ENCODE data around the gene TSNAX.
A peak's percentile ranks its signal among the peaks of the same experiment; 100 is the strongest.
"Not testable (repeated sequence)": the region's sequence is repeated elsewhere in the genome, so short reads cannot be mapped to it uniquely, and the experiment has no call there.

TSNAX gene, protein sequence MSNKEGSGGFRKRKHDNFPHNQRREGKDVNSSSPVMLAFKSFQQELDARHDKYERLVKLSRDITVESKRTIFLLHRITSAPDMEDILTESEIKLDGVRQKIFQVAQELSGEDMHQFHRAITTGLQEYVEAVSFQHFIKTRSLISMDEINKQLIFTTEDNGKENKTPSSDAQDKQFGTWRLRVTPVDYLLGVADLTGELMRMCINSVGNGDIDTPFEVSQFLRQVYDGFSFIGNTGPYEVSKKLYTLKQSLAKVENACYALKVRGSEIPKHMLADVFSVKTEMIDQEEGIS

DNA sequence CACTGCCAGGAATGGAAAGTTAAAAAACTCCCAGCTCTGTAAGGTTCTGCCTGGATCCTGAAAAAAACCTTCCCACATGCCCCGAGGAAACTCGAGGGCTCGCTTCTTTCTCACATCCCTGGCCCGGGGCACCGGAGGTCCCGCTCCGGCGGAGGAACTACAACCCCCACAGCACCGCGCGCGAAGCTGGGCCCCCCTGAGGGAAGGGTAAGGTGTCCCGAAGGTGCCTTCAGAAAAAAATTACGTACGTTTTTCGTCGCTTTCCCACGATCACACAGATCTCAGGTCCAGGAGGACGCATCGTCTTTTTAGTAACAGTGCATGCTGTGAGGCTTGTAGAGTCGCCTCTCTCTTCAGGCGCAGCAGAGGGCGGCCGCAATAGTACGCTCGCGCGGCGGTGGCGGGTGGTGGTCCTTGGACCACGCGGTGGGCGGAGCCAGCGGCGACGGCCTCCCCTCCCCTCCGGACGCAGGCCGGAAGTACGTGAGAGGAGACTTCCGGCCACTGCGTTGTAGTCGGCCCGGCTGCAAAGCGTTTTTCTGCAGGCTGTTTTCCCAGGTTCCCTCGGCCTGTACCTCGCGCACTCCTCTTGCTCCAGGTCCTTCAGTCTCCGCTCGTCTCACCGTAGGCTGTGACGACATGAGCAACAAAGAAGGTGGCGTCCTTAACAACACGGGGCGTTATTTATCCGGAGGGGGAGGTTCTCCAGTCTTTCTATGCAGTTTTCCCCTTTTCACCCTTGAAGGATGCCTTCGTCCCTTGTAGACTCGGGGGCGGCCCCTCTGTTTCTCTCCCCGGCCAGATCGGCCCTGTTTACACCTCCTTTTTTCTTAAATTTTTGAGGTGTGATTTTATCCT is at the start of gene TSNAX:
TSNAX (plus strand) TSS at position 498 of the 858 bp plus-strand sequence; CDS start at position 640, 142 bp downstream.
- DNase-seq, result peak; percentile 87 to 92

DNA sequence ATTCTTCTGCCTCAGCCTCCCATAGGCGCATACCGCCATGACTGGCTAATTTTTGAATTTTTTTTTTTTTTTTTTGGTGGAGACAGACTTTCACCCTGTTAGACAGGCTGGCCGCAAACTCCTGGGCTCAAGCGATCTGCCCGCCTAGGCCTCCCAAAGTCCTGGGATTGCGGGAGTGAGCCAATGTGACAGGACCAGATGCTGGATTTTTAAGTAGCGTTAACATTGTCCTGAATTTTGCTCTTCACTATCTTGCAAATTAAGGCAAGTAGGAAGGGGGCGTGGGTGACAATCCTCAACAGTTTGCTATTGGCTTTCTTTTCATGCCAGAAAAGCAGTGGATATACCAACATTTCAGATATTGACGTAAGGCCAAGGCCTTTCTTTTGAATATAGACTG is 49.7 kb upstream of the TSNAX start:
- DNase-seq, result no peak

DNA sequence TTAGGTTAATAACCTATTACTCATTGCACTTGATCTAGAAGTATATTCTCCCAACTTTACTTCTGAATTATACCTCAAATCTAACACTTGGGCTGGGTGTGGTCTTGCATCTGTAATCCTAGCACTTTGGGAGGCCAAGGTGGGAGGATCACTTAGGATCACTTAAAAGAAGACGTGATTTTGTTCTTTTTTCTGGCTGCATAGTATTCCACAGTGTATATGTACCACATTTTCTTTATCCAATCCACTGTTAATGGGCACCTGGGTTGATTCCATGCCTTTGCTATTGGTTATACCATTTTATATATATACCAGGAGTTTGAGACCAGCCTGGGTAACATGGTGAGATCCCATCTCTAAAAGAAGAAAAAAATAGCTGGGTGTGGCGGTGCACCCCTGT is 48.5 kb upstream of the TSNAX start:
- DNase-seq, result no peak

DNA sequence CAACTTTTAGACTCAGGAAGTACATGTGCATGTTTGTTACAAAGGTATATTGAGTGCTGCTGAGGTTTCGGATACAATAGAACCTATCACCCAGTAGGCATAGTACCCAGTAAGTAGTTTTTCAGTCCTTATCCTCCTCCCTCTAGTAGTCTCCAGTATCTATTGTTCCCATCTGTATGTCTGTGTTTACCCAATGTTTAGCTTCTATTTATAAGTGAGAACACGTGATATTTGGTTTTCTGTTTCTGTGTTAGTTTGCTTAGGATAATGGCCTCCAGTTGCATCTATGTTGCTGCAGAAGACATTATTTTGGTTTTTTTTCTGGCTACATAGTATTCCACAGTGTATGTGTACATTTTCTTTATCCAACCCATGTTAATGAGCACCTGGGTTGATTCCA is 47.2 kb upstream of the TSNAX start:
- no peak for DNase-seq

DNA sequence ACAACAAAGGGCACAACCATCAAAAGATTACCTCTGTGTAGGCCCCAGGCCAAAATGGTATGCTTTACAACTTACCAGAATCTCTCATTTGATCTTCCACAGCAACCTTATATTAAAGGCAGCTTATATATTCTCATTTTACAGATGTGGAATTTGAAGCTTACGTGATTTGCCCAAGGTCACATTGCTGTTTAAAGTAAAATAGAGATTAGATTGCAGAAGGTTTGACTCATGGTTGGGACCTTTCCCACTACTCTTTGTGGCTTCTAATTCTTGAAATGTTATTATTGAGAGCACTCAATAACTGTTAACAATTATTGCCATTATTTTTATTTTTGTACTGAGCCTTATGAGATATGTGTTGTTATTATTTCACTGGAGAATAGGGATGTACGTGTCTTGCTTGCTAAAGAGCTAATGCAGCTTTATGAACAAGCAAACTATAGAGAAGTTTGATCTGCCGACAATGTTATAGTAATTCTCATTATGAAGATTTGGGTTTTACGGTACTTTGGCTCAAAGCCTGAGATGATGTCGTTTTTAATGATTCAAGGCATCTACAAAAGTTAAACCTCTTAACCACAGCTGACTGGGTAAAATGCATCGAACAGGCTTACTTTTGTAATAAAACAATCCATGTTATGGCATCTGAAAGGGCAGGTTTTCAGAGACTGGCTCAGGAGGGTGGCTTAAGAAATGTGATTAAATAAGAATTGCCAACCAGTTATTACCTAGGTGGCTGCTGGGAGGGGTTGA is 43.3 kb upstream of the TSNAX start:
- DNase-seq, result no peak

DNA sequence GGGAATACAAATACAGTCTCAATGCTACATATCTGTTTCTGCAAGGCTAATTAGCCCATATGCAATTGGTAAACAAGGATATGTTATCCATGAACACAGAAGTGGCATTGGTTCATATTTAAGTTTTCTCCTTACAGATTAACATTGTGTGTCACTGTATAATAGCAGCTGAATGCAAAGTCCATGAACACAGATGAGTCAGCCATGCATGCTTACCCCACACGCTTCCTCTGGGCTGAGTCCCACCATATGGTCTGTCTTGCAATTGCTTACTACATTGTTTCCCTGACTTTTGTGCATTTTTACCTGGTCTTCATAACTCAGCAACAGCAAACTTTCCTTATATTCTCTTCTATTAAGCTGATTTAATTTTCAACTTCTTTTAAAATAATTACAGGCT is 41.5 kb upstream of the TSNAX start:
- no peak for DNase-seq

DNA sequence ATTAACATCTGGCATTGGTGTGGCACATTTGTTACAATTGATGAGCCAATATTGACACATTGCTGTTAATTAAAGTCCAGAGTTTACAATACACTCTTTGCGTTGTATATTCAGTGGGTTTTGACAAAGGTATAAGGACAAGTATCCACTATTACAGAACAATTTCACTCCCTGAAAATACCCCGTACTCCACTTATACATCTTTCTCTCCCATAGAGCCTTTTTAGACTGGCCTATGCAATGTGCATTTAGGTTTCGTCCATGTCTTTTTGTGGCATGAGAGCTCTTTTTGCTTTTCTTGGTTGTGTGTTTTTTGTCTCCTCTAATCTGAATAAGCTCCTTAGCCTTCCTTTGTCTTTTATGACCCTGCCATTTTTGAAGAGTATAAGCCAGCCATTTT is 40.6 kb upstream of the TSNAX start:
- no peak for DNase-seq

DNA sequence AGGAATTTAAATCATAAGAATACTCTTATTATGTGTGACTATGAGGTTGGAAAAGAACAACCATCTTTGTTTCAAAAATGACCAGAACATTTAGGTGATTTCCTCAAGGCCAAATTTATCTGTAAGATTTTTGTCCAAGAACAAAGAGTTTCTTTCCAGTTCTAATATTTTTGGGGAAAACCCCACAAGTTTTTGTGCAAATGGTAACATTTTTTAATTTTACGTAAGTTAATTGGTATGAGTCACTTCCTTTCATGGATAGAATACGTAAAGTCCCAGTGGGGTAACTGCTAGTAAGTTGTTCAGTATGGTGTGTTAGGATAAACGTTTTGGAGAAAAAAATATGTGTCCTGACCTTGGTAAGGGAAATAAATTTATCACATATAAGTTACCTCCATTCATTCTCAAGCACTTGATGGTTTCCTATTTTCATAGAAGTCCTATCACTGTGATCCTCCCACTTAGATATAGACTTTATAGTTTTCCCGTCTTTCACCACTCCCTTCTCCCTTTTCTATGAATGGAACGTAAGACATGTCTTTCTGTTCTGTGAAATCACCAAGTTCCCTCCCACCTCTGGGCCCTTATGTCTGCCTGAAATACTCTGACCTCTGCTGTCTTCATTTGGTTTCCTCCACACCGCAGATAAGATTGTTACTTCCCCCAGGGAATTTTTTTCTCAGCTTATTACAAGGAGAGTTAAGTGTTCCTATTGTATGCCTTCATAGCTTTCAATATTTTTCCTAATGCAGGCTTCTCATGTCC is 34.9 kb upstream of the TSNAX start:
- DNase-seq, result no peak

DNA sequence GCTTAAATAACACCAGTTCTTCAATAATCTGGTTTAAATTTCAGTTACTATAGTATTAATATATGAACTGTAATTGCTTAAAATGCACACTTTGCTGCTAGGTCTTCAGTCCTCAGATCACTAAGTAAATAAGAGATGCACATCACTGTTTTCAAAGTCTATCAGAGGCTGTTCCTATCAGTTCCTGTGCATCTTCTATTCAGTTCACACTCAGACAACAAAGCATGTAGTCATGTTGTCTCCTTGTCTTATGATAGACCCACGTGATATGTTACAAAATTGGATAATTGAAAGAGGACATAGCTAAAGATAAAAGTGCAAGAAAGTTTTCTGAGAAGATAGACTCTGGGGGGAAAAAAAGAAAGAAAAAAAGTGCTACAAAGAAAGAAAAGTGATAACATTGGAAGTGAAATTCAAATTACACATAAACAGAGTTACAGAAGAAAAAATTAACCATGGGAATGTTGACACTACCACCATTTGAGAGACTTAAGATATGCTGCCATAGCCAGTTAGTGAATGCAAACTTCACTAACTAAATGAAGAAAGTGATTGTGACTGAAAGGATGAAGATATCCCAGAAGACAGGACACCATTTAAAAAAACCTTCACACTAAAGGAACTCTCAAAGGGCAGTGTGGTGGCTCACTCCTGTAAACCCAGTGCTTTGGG is 33.9 kb upstream of the TSNAX start:
- DNase-seq, result no peak

DNA sequence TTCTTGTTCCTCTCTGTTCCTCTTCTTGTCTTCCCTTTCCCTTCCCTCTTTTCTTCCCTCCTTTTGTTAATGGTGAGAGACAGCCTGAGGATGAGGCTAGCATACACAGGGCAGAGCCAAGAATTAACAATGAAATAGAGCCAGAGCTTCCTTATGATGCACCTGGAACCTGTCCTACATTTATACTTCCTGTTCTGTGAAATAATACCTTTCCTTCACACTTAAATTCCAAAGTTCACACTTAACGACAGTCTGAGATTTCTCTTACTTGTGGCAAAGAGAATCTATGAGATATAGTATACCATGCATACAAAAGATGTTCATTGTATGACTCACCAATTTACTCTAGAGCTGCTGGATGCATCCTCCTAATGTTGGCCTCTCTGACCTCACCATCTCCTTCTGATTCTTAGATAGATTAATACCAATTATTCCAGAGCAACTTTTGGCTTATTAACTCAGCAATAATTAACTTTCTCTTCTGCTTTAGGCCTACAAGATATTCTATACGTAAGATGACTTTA is 30.8 kb upstream of the TSNAX start:
- DNase-seq, result no peak

DNA sequence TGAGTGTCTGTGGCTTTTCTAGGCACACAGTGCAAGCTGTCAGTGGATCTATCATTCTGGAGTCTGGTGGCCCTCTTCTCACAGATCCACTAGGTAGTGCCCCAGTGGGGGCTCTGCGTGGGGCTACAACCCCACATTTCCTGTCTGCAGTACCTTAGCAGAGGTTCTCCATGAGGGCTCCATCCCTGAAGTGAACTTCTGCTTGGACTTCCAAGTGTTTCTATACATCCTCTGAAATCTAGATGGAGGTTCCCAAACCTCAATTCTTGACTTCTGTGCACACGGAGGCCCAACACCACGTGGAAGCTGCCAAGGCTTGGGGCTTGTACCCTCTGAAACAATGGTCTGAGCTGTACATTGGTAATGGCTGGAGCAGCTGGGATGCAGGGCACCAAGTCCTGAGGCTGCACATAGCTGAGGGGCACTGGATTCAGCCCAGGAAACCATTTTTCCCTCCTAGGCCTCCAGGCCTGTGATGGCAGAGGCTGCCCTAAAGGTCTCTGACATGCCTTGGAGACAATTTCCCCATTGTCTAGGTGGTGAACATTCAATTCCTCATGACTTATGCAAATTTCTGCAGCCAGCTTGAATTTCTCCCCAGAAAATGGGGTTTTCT is 29.2 kb upstream of the TSNAX start:
- DNase-seq, result no peak

DNA sequence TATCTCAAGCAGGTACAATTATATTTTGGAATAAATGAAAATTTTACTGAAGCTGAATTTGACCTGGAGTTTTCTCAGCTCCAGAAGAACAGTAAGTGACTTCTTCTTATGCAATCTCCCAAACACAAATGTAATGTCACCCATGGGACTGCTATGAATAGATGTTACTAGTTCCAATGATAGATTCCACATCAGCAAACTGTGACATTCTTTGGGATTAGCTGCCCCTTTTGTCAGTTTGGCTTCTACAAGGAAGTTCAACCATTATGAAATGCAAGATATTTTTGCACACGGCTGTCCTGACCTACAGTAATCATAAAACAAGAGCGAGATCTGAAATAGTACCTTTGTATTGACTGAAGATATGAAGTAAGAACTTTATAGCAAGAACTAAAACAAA is 27.8 kb upstream of the TSNAX start:
- DNase-seq, result no peak

DNA sequence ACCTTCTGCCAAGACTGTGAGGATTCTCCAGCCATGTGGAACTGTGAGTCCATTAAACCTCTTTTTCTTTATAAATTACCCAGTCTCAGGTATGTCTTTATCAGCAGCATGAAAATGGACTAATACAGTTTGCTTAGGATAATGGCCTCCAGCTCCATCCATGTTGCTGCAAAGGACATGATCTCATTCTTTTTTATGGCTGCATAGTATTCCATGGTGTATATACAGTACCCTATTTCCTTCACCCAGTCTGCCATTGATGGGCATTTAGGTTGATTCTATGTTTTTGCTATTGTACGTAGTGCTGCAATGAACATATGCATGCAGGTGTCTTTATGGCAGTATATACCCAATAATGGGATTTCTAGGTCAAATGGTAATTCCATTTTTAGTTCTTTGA is 25.3 kb upstream of the TSNAX start:
- not testable (repeated sequence) for DNase-seq

DNA sequence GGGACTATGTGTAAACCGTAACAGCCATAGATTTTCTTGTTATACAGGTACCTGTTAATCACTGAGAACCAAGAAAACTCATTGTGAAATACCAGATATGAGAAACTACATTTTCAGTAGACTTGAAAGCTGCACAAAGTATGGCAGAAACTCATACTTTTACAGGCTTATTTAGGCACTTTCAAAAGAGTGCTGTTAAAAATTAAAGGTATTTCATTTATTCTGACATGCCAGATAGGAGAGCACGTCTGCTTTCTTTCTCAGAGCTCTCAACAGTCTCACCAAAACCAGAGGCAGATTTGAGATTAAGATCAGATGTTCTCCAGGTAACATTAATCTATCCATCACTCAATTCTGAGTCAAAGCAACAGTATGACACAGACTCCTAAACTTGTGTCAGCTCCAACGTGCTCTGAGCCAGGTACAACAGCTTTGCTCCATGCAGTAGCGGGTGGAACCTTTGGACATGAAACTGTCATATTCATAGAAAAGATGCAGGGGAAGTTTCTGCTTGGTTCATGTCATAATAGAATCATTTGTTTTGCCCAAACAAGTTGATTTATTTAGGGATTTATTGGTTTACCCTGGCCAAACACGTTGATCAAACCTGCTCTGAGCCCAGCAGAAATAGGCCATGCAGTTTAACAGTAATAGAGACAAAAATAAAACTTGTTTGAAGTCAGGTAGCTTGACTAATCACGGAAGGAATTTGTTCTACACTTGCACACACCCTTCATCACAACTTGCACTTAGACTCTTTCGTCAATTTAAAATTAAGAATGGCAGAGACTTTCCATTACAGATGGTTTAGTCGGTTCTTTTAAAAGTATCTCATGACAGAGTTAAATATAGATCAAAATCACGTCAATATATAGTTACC is 20.8 kb upstream of the TSNAX start:
- no peak for DNase-seq

DNA sequence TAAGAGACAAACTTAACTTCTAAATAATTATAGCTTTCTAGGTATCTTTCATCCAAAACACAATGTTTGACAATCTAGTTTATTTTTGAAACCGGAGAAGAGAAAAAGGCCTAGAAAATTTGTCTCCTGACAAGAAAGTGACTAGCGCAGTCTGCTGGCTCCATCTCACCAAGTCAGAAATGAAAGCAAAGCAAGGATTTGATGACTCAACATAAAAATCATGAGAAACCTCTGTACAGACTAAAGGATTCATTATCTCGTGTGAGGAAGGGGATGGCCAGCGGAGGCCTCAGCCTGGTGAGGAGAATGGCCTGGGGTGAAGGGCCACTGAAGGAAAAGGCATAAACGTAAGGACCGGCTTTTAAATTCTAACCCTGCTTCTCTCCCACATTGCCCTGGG is 20.0 kb upstream of the TSNAX start:
- DNase-seq, result no peak

DNA sequence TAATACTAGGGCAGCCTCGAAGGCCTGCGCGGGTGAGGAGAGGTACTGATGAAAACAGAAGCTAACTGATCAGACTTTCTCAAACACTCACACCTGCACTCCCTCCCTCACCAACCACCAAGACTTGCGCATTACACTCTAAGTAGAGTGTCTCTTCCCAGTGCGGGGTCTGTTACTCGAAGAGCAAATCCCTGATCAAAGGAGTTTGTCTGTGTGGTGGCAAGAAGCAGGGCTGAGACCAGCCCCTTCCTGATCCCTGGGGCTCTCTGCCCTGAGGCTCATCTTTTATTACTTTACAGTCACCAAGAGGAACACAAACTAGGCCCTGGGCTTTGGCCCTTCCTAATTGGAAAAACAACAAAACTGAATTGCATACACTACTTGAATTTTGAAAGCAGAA is 19.5 kb upstream of the TSNAX start:
- DNase-seq, result no peak

DNA sequence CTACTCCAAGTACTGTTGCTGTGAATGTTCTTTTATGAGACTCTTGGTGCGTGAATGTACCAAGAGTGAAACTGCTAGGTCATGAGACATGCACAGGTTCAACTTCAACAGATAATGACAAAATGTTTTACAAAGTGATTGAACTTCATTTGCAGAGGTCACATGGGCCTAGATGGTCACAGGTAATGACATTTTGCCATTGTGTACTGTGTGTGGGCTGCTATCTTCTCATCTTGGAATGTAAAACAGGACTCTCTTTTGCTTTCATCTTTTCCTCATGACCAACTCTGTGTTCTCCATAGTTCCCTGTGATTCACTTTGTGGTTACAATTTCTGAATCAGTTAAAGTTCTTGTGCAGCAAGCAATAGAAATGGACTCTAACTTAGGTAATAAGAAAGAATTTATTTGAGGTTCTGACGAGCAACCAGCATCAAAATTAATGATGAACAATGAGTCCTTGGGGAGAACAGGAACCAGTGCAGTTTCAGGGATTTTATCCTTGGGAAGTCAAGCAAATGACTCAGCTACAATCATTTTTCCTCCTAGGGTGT is 16.2 kb upstream of the TSNAX start:
- DNase-seq, result no peak

DNA sequence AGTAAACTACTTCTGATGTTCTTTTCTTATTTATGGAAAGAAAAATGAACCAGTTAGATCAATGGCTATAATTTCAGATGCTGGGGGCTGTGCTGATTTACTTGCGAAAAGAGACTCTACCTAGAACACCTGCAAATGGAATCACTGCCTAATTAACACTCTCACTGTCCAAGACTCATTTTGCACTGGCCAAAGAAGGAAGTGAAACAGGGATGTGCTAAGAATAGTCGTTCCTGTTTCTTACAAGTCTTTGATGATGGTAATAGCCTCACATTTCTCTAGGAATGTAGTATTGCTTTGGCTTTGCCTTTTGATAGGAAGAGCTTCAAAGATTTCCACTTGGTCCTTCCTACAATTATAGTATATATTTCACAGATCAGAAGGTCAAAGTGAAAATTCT is 12.7 kb upstream of the TSNAX start:
- DNase-seq, result peak; percentile 21 to 30

DNA sequence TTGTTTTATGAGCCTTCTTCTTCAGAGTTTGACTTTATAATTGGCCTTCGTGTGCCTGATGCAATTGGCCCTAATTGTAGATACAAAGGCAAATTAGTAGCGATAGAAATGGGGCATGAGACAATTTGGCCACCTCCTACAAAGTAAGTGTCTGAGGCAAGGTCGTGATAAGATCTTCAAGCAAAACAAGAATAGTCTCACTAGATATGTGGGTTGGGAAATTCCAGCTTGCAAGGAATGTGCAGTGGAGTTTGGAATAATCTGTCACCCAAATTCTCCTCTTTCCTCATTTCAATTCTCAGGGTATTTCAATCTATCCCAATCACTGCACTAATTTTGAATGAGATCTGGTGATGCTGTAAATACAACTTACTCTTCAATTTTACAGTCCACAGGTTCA is 11.4 kb upstream of the TSNAX start:
- no peak for DNase-seq

DNA sequence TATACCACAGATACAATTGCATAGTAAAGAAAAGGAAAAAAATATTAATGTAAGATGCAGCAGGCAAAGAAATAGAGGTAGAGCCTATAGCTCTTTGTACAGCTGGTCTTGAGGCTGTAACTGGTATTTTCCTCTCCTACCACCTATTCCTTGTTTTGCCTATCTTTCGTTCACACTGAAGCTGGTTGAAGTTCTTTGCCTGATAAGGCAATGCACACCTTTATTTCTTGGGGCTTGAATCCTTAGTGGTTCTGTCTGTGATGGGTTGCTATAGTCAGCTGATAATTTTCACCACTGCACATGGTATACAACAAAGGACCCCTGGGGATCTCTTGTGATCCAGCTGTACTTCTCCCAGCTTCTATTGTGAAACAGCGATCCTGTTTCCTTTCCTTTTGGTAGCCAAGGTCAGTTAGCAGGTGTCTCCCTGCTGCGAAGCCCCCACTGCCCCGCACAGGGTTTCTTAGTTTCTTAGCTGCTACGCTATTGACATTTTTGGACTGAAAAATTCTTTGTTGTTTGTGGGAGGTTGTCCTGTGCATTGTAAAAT is 9.9 kb upstream of the TSNAX start:
- no peak for DNase-seq

Measured in AML-193 (cell line).